ENCODE measurements around the gene SEMA5B.

DNA sequence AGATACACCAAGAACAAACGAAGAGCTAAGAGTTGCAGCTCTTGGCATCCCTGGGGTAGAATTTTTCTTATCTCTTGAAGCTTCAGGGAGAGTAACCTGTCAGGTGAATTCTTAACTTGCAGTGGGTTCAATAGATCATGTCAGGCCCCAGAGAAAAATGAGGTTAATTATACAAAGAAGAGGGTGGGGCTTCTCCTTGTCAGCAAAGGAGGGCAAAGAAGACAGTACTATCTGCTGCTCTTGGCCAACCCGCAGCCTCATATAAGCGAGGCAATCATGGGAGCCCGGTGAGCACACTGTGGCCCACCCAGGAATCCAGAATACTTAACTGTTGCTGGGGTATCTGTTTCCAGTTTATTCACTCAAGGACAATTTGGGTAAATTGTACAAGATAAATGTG, 110.2 kb downstream of the SEMA5B start:
- TF ChIP-seq, protein P1, sequence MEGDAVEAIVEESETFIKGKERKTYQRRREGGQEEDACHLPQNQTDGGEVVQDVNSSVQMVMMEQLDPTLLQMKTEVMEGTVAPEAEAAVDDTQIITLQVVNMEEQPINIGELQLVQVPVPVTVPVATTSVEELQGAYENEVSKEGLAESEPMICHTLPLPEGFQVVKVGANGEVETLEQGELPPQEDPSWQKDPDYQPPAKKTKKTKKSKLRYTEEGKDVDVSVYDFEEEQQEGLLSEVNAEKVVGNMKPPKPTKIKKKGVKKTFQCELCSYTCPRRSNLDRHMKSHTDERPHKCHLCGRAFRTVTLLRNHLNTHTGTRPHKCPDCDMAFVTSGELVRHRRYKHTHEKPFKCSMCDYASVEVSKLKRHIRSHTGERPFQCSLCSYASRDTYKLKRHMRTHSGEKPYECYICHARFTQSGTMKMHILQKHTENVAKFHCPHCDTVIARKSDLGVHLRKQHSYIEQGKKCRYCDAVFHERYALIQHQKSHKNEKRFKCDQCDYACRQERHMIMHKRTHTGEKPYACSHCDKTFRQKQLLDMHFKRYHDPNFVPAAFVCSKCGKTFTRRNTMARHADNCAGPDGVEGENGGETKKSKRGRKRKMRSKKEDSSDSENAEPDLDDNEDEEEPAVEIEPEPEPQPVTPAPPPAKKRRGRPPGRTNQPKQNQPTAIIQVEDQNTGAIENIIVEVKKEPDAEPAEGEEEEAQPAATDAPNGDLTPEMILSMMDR (IDR thresholded peaks at IDR 0.05; ENCODE audit: insufficient read depth, low read length, poor library complexity, severe bottlenecking): no peak
- no peak for TF ChIP-seq EZH2phosphoT487 (conservative IDR thresholded peaks at IDR 0.05; ENCODE audit: low read length)
